GM23338 (cell line): ENCODE results near the gene FAM216A. TPM values are rescaled to one million over a fixed set of nuclear protein-coding genes. Genes with fewer than 3 reads are reported as not detected.
"Not testable (repeated sequence)": the region's sequence is repeated elsewhere in the genome, so short reads cannot be mapped to it uniquely, and the experiment has no call there.

Experiments used
- ATAC-seq: fragments of 200-7000 bp; cut with Tn5 transposase; 3 replicates; pipeline ENCODE4 v1.9.1; 2020
- DNase-seq: peaks from one replicate; pipeline ENCODE4 v3.0.0-alpha.2; 2015; ENCODE audit warnings: low spot score
- H2AFZ ChIP-seq: fragments of 200-600 bp; sonication (generic); 2 replicates; pipeline ENCODE4 v1.8.0; 2016; ENCODE audit warnings: antibody characterized with exemption, mild to moderate bottlenecking, moderate library complexity
- H3F3A ChIP-seq: fragments of 200-600 bp; sonication (generic); replicated peaks from 2 replicates; pipeline ENCODE4 v1.8.0; 2017; ENCODE audit warnings: antibody characterized with exemption, mixed run types, low read depth
- H3K27ac ChIP-seq: fragments of 200-600 bp; sonication (generic); 2 replicates; pipeline ENCODE4 v1.6.1; 2016; ENCODE audit warnings: low read depth
- H3K27me3 ChIP-seq: fragments of 200-600 bp; sonication (generic); 2 replicates; pipeline ENCODE4 v1.8.0; 2016; ENCODE audit warnings: mild to moderate bottlenecking, mixed run types, moderate library complexity; ENCODE audit not compliant: insufficient read depth
- H3K36me3 ChIP-seq: fragments of 200-600 bp; sonication (generic); 2 replicates; pipeline ENCODE4 v1.8.0; 2016; ENCODE audit warnings: mild to moderate bottlenecking; ENCODE audit not compliant: insufficient read depth
- H3K4me1 ChIP-seq: fragments of 200-600 bp; sonication (generic); 2 replicates; pipeline ENCODE4 v1.8.0; 2016; ENCODE audit warnings: mild to moderate bottlenecking, moderate library complexity; ENCODE audit not compliant: insufficient read depth
- H3K4me2 ChIP-seq: fragments of 200-600 bp; sonication (generic); 2 replicates; pipeline ENCODE4 v1.7.1; 2017; ENCODE audit warnings: mixed run types
- H3K4me3 ChIP-seq: fragments of 200-600 bp; sonication (generic); 2 replicates; pipeline ENCODE4 v1.6.1; 2016; ENCODE audit warnings: mixed run types
- H3K79me2 ChIP-seq: fragments of 200-600 bp; sonication (generic); replicated peaks from 2 replicates; pipeline ENCODE4 v1.8.0; 2017; ENCODE audit warnings: mild to moderate bottlenecking; ENCODE audit not compliant: insufficient read depth
- H3K9me2 ChIP-seq: fragments of 200-600 bp; sonication (generic); 2 replicates; pipeline ENCODE4 v1.8.0; 2017; ENCODE audit not compliant: insufficient read depth
- H4K20me1 ChIP-seq: fragments of 200-600 bp; sonication (generic); replicated peaks from 2 replicates; pipeline ENCODE4 v1.8.0; 2017; ENCODE audit warnings: mild to moderate bottlenecking; ENCODE audit not compliant: insufficient read depth
- H3K27ac Mint-ChIP-seq: 2 replicates; pipeline ENCODE4 v1.8.0; 2020; ENCODE audit warnings: inconsistent platforms, mild to moderate bottlenecking, moderate library complexity, mixed read lengths
- H3K27me3 Mint-ChIP-seq: 3 replicates; pipeline ENCODE4 v1.8.0; 2022; ENCODE audit warnings: low read depth, mild to moderate bottlenecking, moderate library complexity, mixed read lengths, inconsistent platforms; ENCODE audit not compliant: insufficient read depth, poor library complexity
- H3K36me3 Mint-ChIP-seq: 3 replicates; pipeline ENCODE4 v1.8.0; 2021; ENCODE audit warnings: low read depth, mild to moderate bottlenecking, inconsistent platforms, moderate library complexity, mixed read lengths
- H3K4me1 Mint-ChIP-seq: 3 replicates; pipeline ENCODE4 v1.8.0; 2020; ENCODE audit warnings: mild to moderate bottlenecking, inconsistent platforms, mixed read lengths
- H3K4me3 Mint-ChIP-seq: 3 replicates; pipeline ENCODE4 v1.8.0; 2021; ENCODE audit warnings: moderate library complexity, mild to moderate bottlenecking, inconsistent platforms, mixed read lengths
- H3K9me3 Mint-ChIP-seq: 3 replicates; pipeline ENCODE4 v1.8.0; 2020; ENCODE audit warnings: moderate library complexity, mild to moderate bottlenecking, inconsistent platforms, mixed read lengths
- CREB1 ChIP-seq: fragments of 250-450 bp; sonication (Bioruptor Pico); IDR thresholded peaks from 2 replicates; pipeline ENCODE4 v1.5.0; 2020; ENCODE audit warnings: low read depth, mild to moderate bottlenecking, moderate library complexity
- EZH2 ChIP-seq: fragments of 200-600 bp; sonication (generic); IDR thresholded peaks from one replicate; pipeline ENCODE4 v1.8.0; 2017; ENCODE audit warnings: antibody characterized with exemption, mild to moderate bottlenecking, low read depth; ENCODE audit not compliant: unreplicated experiment
- EZH2phosphoT487 ChIP-seq: fragments of 200-600 bp; sonication (generic); IDR thresholded peaks from one replicate; pipeline ENCODE4 v1.8.1; 2018; ENCODE audit warnings: antibody characterized with exemption; ENCODE audit not compliant: unreplicated experiment
- POLR2AphosphoS5 ChIP-seq: IDR thresholded peaks from 2 replicates; pipeline ENCODE4 v1.6.1; 2016; ENCODE audit warnings: antibody characterized with exemption, low read depth
- REST ChIP-seq: IDR thresholded peaks from one replicate; pipeline ENCODE4 v1.6.1; 2018; ENCODE audit warnings: antibody characterized with exemption; ENCODE audit not compliant: unreplicated experiment
- ZNF114 ChIP-seq: fragments of 250-450 bp; sonication (Bioruptor Pico); IDR thresholded peaks from 2 replicates; pipeline ENCODE4 v1.5.0; 2020; ENCODE audit warnings: mild to moderate bottlenecking, moderate library complexity
- ZNF462 ChIP-seq: fragments of 250-450 bp; sonication (Bioruptor Pico); IDR thresholded peaks from 2 replicates; pipeline ENCODE4 v1.5.0; 2020; ENCODE audit warnings: mild to moderate bottlenecking, moderate library complexity
- polyA plus RNA-seq: library from polyadenylated mRNA; unstranded; fragments of >200 nt; fragmentation: Nextera tagmentation; extraction: Ambion mirVana; gene quantifications from 2 replicates; pipeline ENCODE4 v1.2.1, GENCODE V29; 2016
- total RNA-seq: library from RNA; depleted of rRNA; stranded (reverse); fragments of >200 nt; shearing (Covaris generic); gene quantifications from 2 replicates; pipeline ENCODE4 v1.2.3, GENCODE V29; 2014

FAM216A gene
- total and polyA plus RNA-seq, 2 experiments from 2014 or later, result 27.1 to 53.0 TPM

GRCh38 chr12:110465024-110465423 lies 3.6 kb upstream of the FAM216A start:
- H3K4me2 ChIP-seq, result no peak overlapping the region
- no peaks in the 10 kb centered on the region for H3K9me2 ChIP-seq
- no peaks in the 10 kb centered on the region for H3K27me3 ChIP-seq
- no peak overlapping the region for H3K27ac ChIP-seq
- no peaks in the 10 kb centered on the region; the same call in 2 of the 3 replicates for H3K9me3 Mint-ChIP-seq
- DNase-seq, result no peak
- H3K4me1 Mint-ChIP-seq, result peaks cover 13% of the 10 kb centered on the region
- H3K27ac Mint-ChIP-seq, result no peak overlapping the region
- H2AFZ ChIP-seq, result no peak overlapping the region
- H3K4me3 ChIP-seq, result no peak overlapping the region
- H3F3A ChIP-seq, result 0 out of 2 replicates have a peak, but pooled peaks cover 3% of the 10 kb centered on the region
- peaks cover 42% of the 10 kb centered on the region for H3K36me3 Mint-ChIP-seq
- peaks cover 8% of the 10 kb centered on the region for H3K36me3 ChIP-seq
- peaks cover 19% of the 10 kb centered on the region for H3K27me3 Mint-ChIP-seq
- H3K4me3 Mint-ChIP-seq, result no peak overlapping the region
- no peak for TF ChIP-seq POLR2AphosphoS5
- TF ChIP-seq CREB1 (CRISPR knock-in tag), result no peak
- no peak for TF ChIP-seq ZNF114 (CRISPR knock-in tag)
- TF ChIP-seq EZH2phosphoT487, result no peak
- TF ChIP-seq ZNF462 (CRISPR knock-in tag), result no peak
- no peak for TF ChIP-seq REST
- TF ChIP-seq EZH2, result no peak
- H3K79me2 ChIP-seq, result peaks cover 66% of the 10 kb centered on the region
- H4K20me1 ChIP-seq, result peaks cover 19% of the 10 kb centered on the region
- H3K4me1 ChIP-seq, result peaks cover 6% of the 10 kb centered on the region
- ATAC-seq, result no peak

- DNase-seq, H3F3A ChIP-seq, H3K4me1 ChIP-seq, H3K4me3 ChIP-seq, ATAC-seq, H3K4me2 ChIP-seq, H3K4me3 Mint-ChIP-seq, H2AFZ ChIP-seq, H3K27ac ChIP-seq, H3K9me2 ChIP-seq, H3K27ac Mint-ChIP-seq, H3K36me3 ChIP-seq, H3K9me3 Mint-ChIP-seq, H3K27me3 ChIP-seq: not testable (repeated sequence)
- Mint-ChIP-seq H3K27me3 (peaks cover 21% of the 10 kb centered on the region), H3K36me3 (peaks cover 43% of the 10 kb centered on the region), H3K4me1 (peaks cover 16% of the 10 kb centered on the region)
- Histone ChIP-seq H3K79me2 (peaks cover 68% of the 10 kb centered on the region), H4K20me1 (peaks cover 19% of the 10 kb centered on the region)
Measured at GRCh38 chr12:110465765-110466164, 2.9 kb upstream of the FAM216A start.
